ENCODE data around the gene ADGRB3. TPM values are rescaled to one million over a fixed set of nuclear protein-coding genes. Genes with fewer than 3 reads are reported as not detected.
A peak's percentile ranks its signal among the peaks of the same experiment; 100 is the strongest.

ADGRB3 gene
- total and polyA plus RNA-seq, 2 donors from 2014 or later, result 0.26 to 2.2 TPM

DNA sequence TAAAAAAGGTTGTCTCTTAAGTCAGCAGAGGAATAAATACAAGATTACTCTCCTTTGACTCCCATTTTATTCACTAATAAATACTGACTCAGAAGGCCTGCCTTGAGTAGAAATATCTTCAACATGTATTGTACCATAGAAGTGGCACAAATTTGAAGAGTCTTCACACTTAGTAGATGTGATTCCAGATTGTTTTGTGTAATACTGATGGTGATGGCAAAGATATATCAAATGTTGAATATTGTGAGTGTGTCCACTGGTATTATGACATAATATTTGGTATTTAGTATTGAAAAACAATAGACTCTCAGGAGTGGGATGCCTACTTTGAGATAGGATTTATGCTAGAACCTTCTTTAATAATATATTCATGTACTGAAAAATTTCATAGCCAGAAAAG, 7.0 kb downstream of the ADGRB3 start:
- Histone ChIP-seq H3K4me1 (ENCODE audit: control insufficient read depth in 2 of 3, insufficient read depth in 2 of 3, low read depth in 1 of 3, low read length in 3 of 3) (peaks cover 0 to 3% (median 0%) of the 10 kb centered on the region in 3 donors), H3K27me3 (ENCODE audit: control insufficient read depth, insufficient read depth, low read length) (peaks cover 2% of the 10 kb centered on the region)
- TF ChIP-seq, protein P1, sequence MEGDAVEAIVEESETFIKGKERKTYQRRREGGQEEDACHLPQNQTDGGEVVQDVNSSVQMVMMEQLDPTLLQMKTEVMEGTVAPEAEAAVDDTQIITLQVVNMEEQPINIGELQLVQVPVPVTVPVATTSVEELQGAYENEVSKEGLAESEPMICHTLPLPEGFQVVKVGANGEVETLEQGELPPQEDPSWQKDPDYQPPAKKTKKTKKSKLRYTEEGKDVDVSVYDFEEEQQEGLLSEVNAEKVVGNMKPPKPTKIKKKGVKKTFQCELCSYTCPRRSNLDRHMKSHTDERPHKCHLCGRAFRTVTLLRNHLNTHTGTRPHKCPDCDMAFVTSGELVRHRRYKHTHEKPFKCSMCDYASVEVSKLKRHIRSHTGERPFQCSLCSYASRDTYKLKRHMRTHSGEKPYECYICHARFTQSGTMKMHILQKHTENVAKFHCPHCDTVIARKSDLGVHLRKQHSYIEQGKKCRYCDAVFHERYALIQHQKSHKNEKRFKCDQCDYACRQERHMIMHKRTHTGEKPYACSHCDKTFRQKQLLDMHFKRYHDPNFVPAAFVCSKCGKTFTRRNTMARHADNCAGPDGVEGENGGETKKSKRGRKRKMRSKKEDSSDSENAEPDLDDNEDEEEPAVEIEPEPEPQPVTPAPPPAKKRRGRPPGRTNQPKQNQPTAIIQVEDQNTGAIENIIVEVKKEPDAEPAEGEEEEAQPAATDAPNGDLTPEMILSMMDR (IDR thresholded peaks at IDR 0.05; ENCODE audit: borderline replicate concordance, extremely low read depth, insufficient read depth), result no peak

DNA sequence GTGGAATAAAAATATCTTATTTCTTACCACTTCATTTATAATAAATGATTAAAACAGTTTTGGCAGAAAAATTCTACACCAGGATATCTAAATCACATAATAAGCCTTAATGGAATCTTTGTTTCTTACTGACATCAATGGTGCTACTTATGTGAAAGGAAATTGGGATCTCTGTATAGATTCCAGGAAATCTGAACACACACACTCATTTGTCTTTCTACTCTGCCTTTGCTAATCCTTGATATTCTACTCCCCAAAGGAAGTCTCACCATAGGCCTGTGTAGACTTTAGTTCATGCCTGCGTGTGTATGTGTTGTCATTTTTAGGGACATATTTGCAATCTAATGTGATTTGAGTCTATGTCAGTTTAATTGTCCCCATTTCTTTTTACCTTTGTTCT, 7.9 kb downstream of the ADGRB3 start:
- peaks cover 0 to 3% (median 0%) of the 10 kb centered on the region in 3 donors for H3K4me1 ChIP-seq (ENCODE audit: control insufficient read depth in 2 of 3, insufficient read depth in 2 of 3, low read depth in 1 of 3, low read length in 3 of 3)

More for the DNA sequence above, 7.0 kb downstream of the ADGRB3 start:
- H3K9me3 ChIP-seq (ENCODE audit: control insufficient read depth in 2 of 3, insufficient read depth in 1 of 3, low read length in 3 of 3), result no peaks in the 10 kb centered on the region
- H3K4me3 ChIP-seq (ENCODE audit: low read length in 3 of 3), result no peak overlapping the region
- no peak for DNase-seq
- H3K27ac ChIP-seq (ENCODE audit: low read depth in 2 of 2, low read length in 2 of 2), result no peak overlapping the region
- intact Hi-C loops (cut with DNase I), result no loop called here
- H3K36me3 ChIP-seq (ENCODE audit: control insufficient read depth in 2 of 3, insufficient read depth in 3 of 3, low read length in 3 of 3), result no peaks in the 10 kb centered on the region
- H3K9ac ChIP-seq (ENCODE audit: low read length in 3 of 3), result no peak overlapping the region
- peak; percentile 13 for FAIRE-seq

DNA sequence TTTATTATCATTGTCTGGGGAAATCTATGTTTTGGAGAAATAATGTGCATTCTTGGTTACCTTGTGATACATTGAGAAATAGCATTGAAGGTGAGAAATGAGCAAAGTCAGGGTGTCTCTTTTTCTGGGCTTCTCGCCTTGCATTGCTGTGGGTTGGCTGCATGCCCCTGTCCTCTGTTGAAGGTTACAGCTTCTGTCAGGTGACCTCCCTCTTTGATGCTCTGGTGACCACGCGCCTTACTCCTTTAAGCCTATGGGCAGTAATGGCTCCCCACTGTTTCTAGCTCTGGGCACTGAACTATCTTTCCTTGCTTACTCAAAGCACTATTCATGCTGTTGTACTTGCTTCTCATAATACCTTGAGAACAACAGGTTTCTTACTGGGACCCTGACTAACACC, 14.6 kb downstream of the ADGRB3 start:
- FAIRE-seq, result no peak
- intact Hi-C loops (cut with DNase I), result no loop called here
- Histone ChIP-seq H3K36me3 (ENCODE audit: control insufficient read depth in 2 of 3, insufficient read depth in 3 of 3, low read length in 3 of 3) (no peaks in the 10 kb centered on the region), H3K9me3 (ENCODE audit: control insufficient read depth in 2 of 3, insufficient read depth in 1 of 3, low read length in 3 of 3) (no peaks in the 10 kb centered on the region), H3K9ac (ENCODE audit: low read length in 3 of 3) (no peak overlapping the region), H3K4me1 (ENCODE audit: control insufficient read depth in 2 of 3, insufficient read depth in 2 of 3, low read depth in 1 of 3, low read length in 3 of 3) (peaks cover 0 to 3% (median 0%) of the 10 kb centered on the region in 3 donors), H3K4me3 (ENCODE audit: low read length in 3 of 3) (no peak overlapping the region), H3K27ac (ENCODE audit: low read depth in 2 of 2, low read length in 2 of 2) (no peak overlapping the region), H3K27me3 (ENCODE audit: control insufficient read depth, insufficient read depth, low read length) (no peaks in the 10 kb centered on the region)
- TF ChIP-seq, protein P1 (IDR thresholded peaks at IDR 0.05; ENCODE audit: borderline replicate concordance, extremely low read depth, insufficient read depth), result no peak
- no peak for DNase-seq

More for the DNA sequence above, 7.9 kb downstream of the ADGRB3 start:
- H3K36me3 ChIP-seq (ENCODE audit: control insufficient read depth in 2 of 3, insufficient read depth in 3 of 3, low read length in 3 of 3), result no peaks in the 10 kb centered on the region
- no peak for FAIRE-seq
- intact Hi-C loops (cut with DNase I), result no loop called here
- TF ChIP-seq, protein P1 (IDR thresholded peaks at IDR 0.05; ENCODE audit: borderline replicate concordance, extremely low read depth, insufficient read depth), result no peak
- H3K4me3 ChIP-seq (ENCODE audit: low read length in 3 of 3), result no peak overlapping the region
- DNase-seq, result no peak
- no peaks in the 10 kb centered on the region for H3K27me3 ChIP-seq (ENCODE audit: control insufficient read depth, insufficient read depth, low read length)
- no peaks in the 10 kb centered on the region for H3K9me3 ChIP-seq (ENCODE audit: control insufficient read depth in 2 of 3, insufficient read depth in 1 of 3, low read length in 3 of 3)
- no peak overlapping the region for H3K27ac ChIP-seq (ENCODE audit: low read depth in 2 of 2, low read length in 2 of 2)
- H3K9ac ChIP-seq (ENCODE audit: low read length in 3 of 3), result no peak overlapping the region

DNA sequence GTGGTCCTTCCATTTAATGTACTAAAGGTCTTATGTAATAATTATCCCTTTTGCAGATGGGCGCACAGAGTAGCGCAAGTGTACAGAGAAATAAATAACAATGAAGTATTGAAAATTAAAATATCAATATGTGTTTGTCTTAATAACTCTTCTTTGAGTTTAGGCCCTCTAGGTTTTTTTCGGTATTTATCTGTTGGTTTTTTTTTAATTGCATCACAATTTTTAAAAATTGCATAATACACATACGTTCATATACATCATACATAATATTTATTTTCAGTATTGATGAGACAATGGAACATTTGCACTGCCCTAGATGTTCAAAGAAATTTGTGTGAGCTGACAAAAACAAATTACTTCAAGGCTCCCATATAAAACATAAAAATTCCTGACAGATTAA, 15.1 kb downstream of the ADGRB3 start:
- TF ChIP-seq, protein P1 (IDR thresholded peaks at IDR 0.05; ENCODE audit: borderline replicate concordance, extremely low read depth, insufficient read depth), result no peak
- no peaks in the 10 kb centered on the region for H3K27me3 ChIP-seq (ENCODE audit: control insufficient read depth, insufficient read depth, low read length)
- FAIRE-seq (peak; percentile 42), DNase-seq (no peak)
- intact Hi-C loops (cut with DNase I), result no loop called here
- no peaks in the 10 kb centered on the region for H3K36me3 ChIP-seq (ENCODE audit: control insufficient read depth in 2 of 3, insufficient read depth in 3 of 3, low read length in 3 of 3)
- no peak overlapping the region for H3K9ac ChIP-seq (ENCODE audit: low read length in 3 of 3)
- no peak overlapping the region for H3K27ac ChIP-seq (ENCODE audit: low read depth in 2 of 2, low read length in 2 of 2)
- H3K4me1 ChIP-seq (ENCODE audit: control insufficient read depth in 2 of 3, insufficient read depth in 2 of 3, low read depth in 1 of 3, low read length in 3 of 3), result peaks cover 0 to 3% (median 0%) of the 10 kb centered on the region in 3 donors
- no peak overlapping the region for H3K4me3 ChIP-seq (ENCODE audit: low read length in 3 of 3)
- no peaks in the 10 kb centered on the region for H3K9me3 ChIP-seq (ENCODE audit: control insufficient read depth in 2 of 3, insufficient read depth in 1 of 3, low read length in 3 of 3)

Measured in kidney (tissue), 14 donors.